Peyer's patch (tissue), 4 donors: ENCODE measurements around the gene AHRR.

Source experiments
- POLR2A ChIP-seq, 2 donors: fragments of 450-650 bp; IDR thresholded peaks; one replicate each; pipeline ENCODE4 v1.5.1; 2017; ENCODE audit warnings: antibody characterized with exemption in 2 of 2, mild to moderate bottlenecking in 2 of 2, moderate library complexity in 2 of 2
- TF ChIP-seq, protein P1 (sequence below), 6 experiments: fragments of 450-650 bp in 4 of 6; fragments of 200-600 bp in 2 of 6; sonication (generic) in 1 of 6; IDR thresholded peaks; one replicate each; pipeline ENCODE4 v1.5.1; 2017 to 2019; ENCODE audit warnings: antibody characterized with exemption in 6 of 6, mild to moderate bottlenecking in 3 of 6, moderate library complexity in 1 of 6

DNA sequence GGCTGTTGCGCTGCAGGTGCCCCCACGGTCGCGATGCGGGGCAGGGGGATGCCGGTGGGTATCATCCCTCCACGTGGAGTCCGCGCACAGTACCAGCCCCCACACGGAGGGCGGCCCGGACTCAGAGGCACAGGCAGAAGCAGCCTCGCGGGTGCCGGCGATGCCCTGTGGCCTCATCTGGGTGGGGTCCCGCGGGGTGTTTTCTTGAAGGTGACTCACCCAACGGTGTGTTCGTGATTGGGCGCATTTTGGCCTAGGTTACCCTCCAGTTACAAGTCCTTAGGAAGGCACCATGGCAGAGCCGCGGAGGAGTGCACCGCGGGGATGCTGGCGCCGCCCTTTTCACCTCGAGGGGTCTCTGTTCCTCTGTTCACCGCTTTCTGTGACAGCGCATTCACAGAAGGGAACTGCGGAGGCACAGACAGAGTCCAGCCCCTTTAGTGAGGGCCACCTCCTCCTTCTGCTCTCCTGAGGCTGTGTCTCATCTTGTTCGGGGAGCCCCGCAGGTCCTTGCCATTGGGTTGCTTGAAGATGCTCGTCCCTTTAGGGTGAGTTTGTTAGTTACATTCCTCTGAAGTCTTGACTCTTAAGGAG lies 99.9 kb downstream of the AHRR start:
- TF ChIP-seq, protein P1, sequence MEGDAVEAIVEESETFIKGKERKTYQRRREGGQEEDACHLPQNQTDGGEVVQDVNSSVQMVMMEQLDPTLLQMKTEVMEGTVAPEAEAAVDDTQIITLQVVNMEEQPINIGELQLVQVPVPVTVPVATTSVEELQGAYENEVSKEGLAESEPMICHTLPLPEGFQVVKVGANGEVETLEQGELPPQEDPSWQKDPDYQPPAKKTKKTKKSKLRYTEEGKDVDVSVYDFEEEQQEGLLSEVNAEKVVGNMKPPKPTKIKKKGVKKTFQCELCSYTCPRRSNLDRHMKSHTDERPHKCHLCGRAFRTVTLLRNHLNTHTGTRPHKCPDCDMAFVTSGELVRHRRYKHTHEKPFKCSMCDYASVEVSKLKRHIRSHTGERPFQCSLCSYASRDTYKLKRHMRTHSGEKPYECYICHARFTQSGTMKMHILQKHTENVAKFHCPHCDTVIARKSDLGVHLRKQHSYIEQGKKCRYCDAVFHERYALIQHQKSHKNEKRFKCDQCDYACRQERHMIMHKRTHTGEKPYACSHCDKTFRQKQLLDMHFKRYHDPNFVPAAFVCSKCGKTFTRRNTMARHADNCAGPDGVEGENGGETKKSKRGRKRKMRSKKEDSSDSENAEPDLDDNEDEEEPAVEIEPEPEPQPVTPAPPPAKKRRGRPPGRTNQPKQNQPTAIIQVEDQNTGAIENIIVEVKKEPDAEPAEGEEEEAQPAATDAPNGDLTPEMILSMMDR (IDR thresholded peaks at IDR 0.05), result no peak
- no peak for TF ChIP-seq POLR2A (IDR thresholded peaks at IDR 0.05)
